Liver (tissue), 3 donors: Measurements from ENCODE around the gene RSRC2.

ENCODE experiments used
- GABPA ChIP-seq, 2 donors: IDR thresholded peaks in 1 of 2; conservative IDR thresholded peaks in 1 of 2; 2 replicates each; pipeline ENCODE4 v1.6.1; 2016; ENCODE audit warnings: antibody characterized with exemption in 2 of 2, mild to moderate bottlenecking in 1 of 2, moderate library complexity in 1 of 2
- JUND ChIP-seq, 2 donors: IDR thresholded peaks; 2 replicates each; pipeline ENCODE4 v1.6.1; 2016; ENCODE audit warnings: antibody characterized with exemption in 2 of 2
- RAD21 ChIP-seq, 2 donors: IDR thresholded peaks; 2 replicates each; pipeline ENCODE4 v1.6.1; 2016; ENCODE audit warnings: antibody characterized with exemption in 2 of 2, mild to moderate bottlenecking in 2 of 2
- SP1 ChIP-seq: IDR thresholded peaks from 2 replicates; pipeline ENCODE4 v1.6.1; 2018; ENCODE audit warnings: antibody characterized with exemption, mild to moderate bottlenecking
- YY1 ChIP-seq: IDR thresholded peaks from 2 replicates; pipeline ENCODE4 v1.6.1; 2016; ENCODE audit warnings: antibody characterized with exemption, mild to moderate bottlenecking
- TF ChIP-seq, protein P1 (sequence below): fragments of 150-350 bp; IDR thresholded peaks from 2 replicates; pipeline ENCODE4 v1.5.1; 2017; ENCODE audit warnings: improper control_type of control experiment, low read depth, low read length; ENCODE audit not compliant: missing input control
- donor health status: healthy.
- donor health status: healthy.

- TF ChIP-seq, protein P1, sequence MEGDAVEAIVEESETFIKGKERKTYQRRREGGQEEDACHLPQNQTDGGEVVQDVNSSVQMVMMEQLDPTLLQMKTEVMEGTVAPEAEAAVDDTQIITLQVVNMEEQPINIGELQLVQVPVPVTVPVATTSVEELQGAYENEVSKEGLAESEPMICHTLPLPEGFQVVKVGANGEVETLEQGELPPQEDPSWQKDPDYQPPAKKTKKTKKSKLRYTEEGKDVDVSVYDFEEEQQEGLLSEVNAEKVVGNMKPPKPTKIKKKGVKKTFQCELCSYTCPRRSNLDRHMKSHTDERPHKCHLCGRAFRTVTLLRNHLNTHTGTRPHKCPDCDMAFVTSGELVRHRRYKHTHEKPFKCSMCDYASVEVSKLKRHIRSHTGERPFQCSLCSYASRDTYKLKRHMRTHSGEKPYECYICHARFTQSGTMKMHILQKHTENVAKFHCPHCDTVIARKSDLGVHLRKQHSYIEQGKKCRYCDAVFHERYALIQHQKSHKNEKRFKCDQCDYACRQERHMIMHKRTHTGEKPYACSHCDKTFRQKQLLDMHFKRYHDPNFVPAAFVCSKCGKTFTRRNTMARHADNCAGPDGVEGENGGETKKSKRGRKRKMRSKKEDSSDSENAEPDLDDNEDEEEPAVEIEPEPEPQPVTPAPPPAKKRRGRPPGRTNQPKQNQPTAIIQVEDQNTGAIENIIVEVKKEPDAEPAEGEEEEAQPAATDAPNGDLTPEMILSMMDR, result no peak
- TF ChIP-seq SP1 (no peak), YY1 (no peak), JUND (IDR thresholded peaks at IDR 0.05) (no peak), RAD21 (IDR thresholded peaks at IDR 0.05) (no peak), GABPA (IDR thresholded peaks at IDR 0.05 in 1 of 2, conservative IDR thresholded peaks at IDR 0.05 in 1 of 2) (no peak)
Measured at GRCh38 chr12:122547330-122547729, 20.6 kb upstream of the RSRC2 start.
